ENCODE results near the gene CTNS. TPM values are rescaled to one million over a fixed set of nuclear protein-coding genes. Genes with fewer than 3 reads are reported as not detected.
"Not testable (repeated sequence)": the region's sequence is repeated elsewhere in the genome, so short reads cannot be mapped to it uniquely, and the experiment has no call there.

CTNS gene
- total and polyA plus RNA-seq, 8 donors, result 8.7 to 30.6 (median 12.3) TPM

- Histone ChIP-seq H3K4me1 (peaks cover 4 to 18% of the 10 kb centered on the region in 2 donors), H3K9me3 (peaks cover 0 to 1% of the 10 kb centered on the region in 2 donors), H3K4me3 (peak overlapping the region; percentile 35 to 51), H3K27ac (no peak overlapping the region), H3K36me3 (no peaks in the 10 kb centered on the region), H3K27me3 (peaks cover 30 to 78% of the 10 kb centered on the region in 2 donors)
- intact Hi-C loops (cut with DNase I), result no loop called here
- DNase-seq (no peak), ATAC-seq (peak; percentile 25)
- no peak for TF ChIP-seq CTCF (IDR thresholded peaks at IDR 0.05)
Observed at GRCh38 chr17:3695129-3695722, 58.7 kb downstream of the CTNS start.

- no peaks in the 10 kb centered on the region for H3K36me3 ChIP-seq
- no peak for TF ChIP-seq CTCF (IDR thresholded peaks at IDR 0.05)
Observed at GRCh38 chr17:3695723-3696411, 59.3 kb downstream of the CTNS start, which contains the start of gene P2RX5. Gene P2RX5 (minus strand): TSS chr17:3696155. CDS start chr17:3696005, 150 bp downstream.

GRCh38 chr17:3697103-3697476 is 60.5 kb downstream of the CTNS start:
- H3K36me3 ChIP-seq, result no peaks in the 10 kb centered on the region
- intact Hi-C loops (cut with DNase I), result no loop called here
- H3K9me3 ChIP-seq, result peaks cover 0 to 1% of the 10 kb centered on the region in 2 donors
- peaks cover 4 to 18% of the 10 kb centered on the region in 2 donors for H3K4me1 ChIP-seq
- no peak for DNase-seq
- H3K27me3 ChIP-seq, result peaks cover 30 to 59% of the 10 kb centered on the region in 2 donors
- ATAC-seq, result no peak
- no peak overlapping the region for H3K4me3 ChIP-seq
- H3K27ac ChIP-seq, result no peak overlapping the region
- TF ChIP-seq CTCF (IDR thresholded peaks at IDR 0.05), result no peak

More at GRCh38 chr17:3695723-3696411, 59.3 kb downstream of the CTNS start, which contains the start of gene P2RX5:
- no peak within 1 kb of the TSS for H3K27ac ChIP-seq
- ATAC-seq, result peak; percentile 68
- peak in 2 of 4 donors; percentile 15 to 88 for DNase-seq
- intact Hi-C loops (cut with DNase I), result no loop called here
- peaks cover 4 to 18% of the 10 kb centered on the region in 2 donors for H3K4me1 ChIP-seq
- H3K27me3 ChIP-seq, result peaks cover 30 to 71% of the 10 kb centered on the region in 2 donors
- H3K9me3 ChIP-seq, result peaks cover 0 to 1% of the 10 kb centered on the region in 2 donors
- peak within 1 kb of the TSS; percentile 35 to 51 for H3K4me3 ChIP-seq

- DNase-seq, result no peak
- Histone ChIP-seq H3K9me3 (peaks cover 0 to 1% of the 10 kb centered on the region in 2 donors), H3K36me3 (no peaks in the 10 kb centered on the region), H3K4me3 (no peak overlapping the region), H3K27me3 (peaks cover 30 to 50% of the 10 kb centered on the region in 2 donors), H3K4me1 (peaks cover 4 to 18% of the 10 kb centered on the region in 2 donors), H3K27ac (no peak overlapping the region)
- no peak for ATAC-seq
- no peak for TF ChIP-seq CTCF (IDR thresholded peaks at IDR 0.05)
- intact Hi-C loops (cut with DNase I), result no loop called here
Observed at GRCh38 chr17:3698139-3698538, 61.6 kb downstream of the CTNS start.

GRCh38 chr17:3699951-3700350 is 63.4 kb downstream of the CTNS start:
- DNase-seq (no peak), ATAC-seq (no peak)
- Histone ChIP-seq H3K36me3 (no peaks in the 10 kb centered on the region), H3K27me3 (peaks cover 23 to 32% of the 10 kb centered on the region in 2 donors), H3K4me1 (peaks cover 4 to 14% of the 10 kb centered on the region in 2 donors), H3K9me3 (peaks cover 0 to 1% of the 10 kb centered on the region in 2 donors), H3K4me3 (no peak overlapping the region), H3K27ac (no peak overlapping the region)
- TF ChIP-seq CTCF (IDR thresholded peaks at IDR 0.05), result no peak
- intact Hi-C loops (cut with DNase I), result no loop called here

- H3K9me3 ChIP-seq; H3K27ac ChIP-seq; H3K36me3 ChIP-seq; H3K4me1 ChIP-seq; DNase-seq; H3K4me3 ChIP-seq; ATAC-seq; intact Hi-C loops (cut with DNase I): not testable (repeated sequence)
- peaks cover 2 to 11% of the 10 kb centered on the region in 2 donors for H3K27me3 ChIP-seq
Observed at GRCh38 chr17:3702041-3702539, 65.5 kb downstream of the CTNS start.
